ENCODE data around the gene OR4D1.
"Not testable (repeated sequence)": the region's sequence is repeated elsewhere in the genome, so short reads cannot be mapped to it uniquely, and the experiment has no call there.

OR4D1 gene

DNA sequence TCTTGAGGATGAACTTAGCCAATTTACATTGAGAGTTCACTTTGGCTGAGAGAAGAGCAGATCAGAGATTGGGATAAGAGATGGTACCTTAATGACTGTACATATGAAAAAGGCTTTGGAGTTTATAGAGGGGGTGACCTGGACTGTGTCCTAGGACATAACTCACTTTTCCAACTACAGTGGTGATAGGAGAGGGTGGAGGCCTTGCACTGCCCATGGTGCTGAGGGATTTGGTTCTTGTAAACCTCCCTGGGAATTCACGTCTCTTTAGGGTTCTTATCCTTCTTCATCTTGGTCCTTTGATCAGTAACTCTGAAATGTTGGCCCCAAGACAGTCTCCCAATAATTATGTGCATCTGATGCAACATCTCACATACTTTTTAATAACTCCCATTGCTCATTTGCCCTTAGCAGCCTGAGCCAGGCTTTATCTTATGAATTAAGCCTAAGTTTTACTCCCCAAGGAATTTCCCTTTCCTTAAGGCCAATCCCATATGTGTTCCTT, at the start of gene OR4D1:
OR4D1 (plus strand) TSS at position 455 of the 505 bp plus-strand sequence. CDS start 6,770 bp downstream, outside the sequence.
- DNase-seq (ENCODE audit: low read depth) = no peak

DNA sequence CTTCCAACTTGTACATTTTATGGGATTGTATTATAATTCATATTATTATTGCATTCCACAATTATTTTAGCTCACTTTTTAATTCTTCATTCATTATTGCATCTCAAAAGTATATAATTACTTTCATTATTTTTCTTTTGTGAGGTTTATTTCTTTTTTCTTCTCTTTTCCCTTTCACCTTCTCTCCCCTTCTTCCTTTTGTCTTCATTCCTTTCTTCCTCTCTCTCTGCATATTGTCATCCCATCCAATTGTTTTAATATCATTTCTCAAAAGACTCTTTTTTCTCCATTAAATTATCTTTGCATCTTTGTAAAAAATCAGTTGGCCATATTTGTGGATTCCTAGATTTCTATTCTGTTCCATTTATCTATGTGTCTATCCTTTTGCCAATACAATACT, 47.7 kb upstream of the OR4D1 start:
- no peak for DNase-seq (ENCODE audit: low read depth)

DNA sequence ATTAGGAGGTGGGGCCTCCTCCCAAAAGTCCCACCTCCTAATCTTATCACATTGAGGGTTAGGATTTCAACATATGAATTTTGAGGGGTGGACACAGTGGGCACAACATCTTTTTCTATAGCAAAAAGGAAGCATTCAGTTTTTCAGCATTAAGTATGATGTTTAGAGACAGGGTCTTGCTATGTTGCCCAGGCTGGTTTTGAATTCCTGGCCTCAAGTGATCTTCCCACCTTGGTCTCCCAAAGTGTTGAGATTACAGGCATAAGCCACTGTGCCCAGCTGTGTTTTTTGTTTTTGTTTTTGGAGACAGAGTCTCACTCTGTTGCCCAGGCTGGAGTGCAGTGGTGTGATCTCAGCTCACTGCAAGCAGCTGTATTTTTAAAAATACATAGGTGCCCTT, 46.3 kb upstream of the OR4D1 start:
- DNase-seq (ENCODE audit: low read depth) = not testable (repeated sequence)

DNA sequence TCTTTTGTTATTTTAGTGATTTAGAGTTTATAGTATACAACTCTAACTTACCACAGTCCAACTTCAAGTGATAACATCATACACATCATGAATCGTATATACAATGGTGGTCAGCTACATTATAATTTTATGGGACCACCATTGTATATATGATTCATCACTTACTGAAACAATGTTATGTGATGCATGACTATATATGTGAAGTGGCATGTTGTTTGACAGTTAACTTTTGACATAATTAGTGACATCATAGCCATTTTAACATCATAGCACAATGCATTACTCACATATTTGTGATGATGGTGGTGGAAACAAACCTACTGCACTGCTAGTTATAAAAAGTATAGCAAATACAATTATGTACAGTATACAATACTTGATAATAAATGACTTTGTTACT, 43.1 kb upstream of the OR4D1 start:
- DNase-seq (ENCODE audit: low read depth) = peak; percentile 12

DNA sequence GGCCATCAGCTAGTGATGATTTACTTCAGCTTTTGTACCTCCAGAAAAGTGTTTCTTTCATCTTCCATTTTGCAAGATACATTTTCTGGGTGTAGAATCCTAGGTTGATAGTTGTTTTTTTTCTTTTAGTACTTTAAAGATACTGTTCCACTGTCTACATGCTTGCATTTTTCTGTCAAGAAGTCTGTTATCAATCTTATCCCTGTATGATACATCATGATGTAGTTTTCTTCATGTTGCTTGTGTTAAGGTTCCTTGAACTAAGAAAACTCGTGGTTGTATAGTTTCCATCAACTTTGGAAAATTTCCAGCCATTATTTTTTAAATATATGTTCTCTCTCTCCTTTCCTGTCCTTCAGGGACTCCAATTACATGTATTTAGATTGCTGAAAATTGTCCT, 40.9 kb upstream of the OR4D1 start:
- no peak for DNase-seq (ENCODE audit: low read depth)

DNA sequence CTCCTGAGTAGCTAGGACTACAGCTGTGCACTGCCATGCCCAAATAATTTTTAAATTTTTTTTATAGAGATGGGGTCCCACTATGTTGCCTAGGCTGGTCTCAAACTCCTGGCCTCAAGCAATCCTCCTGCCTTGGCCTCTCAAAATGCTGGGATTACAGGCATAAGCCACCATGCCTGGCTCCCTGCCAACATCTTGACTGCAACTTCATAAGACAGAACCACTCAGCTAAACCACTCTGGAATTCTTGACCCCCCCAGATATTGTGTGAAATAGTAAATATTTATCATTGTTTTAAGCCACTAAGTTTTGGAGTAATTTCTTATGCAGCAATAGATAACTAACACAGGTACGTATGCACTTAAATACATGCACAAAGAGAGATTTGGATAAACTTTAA, 39.0 kb upstream of the OR4D1 start:
- DNase-seq (ENCODE audit: low read depth) = no peak

DNA sequence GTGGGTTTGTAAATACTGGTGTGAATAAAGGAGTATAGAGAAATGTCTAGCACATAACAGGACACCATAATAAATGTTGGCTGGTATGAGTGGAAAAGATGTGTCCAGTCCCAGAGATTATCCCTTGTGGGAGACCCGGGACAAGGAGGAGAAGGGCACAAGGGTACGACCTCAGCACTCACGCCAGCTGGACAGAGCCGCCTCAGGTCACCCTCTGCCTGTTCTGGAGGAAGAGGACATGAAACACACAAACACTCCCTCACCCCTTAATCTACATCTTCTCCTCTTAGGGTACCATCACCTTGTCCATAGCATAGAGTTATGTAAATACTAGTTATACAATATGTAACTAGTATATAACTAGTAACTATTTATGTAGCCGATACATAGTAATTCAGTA, 38.2 kb upstream of the OR4D1 start:
- DNase-seq (ENCODE audit: low read depth) = no peak

DNA sequence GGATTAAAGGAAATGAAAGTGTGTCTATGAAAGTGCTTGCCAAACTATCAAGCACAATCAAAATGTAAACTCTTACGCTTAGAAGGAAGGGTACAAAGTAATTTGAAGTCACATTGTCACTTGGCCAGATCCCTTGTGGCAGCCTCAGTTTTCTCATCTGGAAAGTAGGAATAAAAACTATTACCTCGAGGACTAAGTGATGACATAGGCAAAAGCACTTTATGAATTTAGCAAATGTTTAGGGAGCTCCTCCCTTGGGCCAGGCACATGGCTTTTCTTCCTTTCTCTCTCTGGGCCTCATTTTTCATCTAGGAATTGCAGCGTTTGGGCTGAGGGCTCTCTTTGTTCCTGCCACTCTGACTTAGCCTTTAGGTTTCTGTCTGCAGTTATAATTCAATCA, 36.5 kb upstream of the OR4D1 start:
- no peak for DNase-seq (ENCODE audit: low read depth)

DNA sequence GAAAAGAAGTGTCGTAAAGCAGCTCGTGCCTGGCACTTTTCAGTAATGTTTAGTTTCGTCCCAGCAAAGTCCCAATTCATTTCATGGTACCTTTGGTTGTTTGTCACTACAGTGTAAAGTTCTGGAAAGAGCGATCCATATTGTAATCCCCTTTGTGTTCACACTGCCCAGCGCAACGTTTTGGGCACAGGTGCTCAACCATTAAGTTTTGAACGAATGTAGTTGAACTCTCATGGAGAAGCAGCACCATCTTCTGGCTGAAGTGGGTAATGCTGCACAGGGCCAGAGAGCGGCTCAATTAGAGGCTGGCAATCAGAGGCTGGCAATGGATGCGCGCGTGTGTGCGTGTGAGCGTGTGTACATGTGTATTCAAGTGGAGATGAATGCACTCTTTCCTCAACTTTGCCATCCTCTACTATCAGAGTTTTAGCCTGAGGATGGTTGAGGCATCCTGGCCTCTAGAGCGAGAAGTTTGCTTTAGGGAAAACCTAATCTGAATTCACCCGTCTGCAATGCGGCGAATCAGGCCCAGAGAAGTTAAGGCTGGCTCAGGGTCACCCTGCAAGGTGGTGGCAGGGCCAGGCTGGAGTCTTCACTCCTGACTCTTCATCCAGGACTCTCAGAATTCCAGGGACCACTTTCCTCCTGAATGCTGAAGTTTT, 35.1 kb upstream of the OR4D1 start:
- peak; percentile 68 for DNase-seq (ENCODE audit: low read depth)

DNA sequence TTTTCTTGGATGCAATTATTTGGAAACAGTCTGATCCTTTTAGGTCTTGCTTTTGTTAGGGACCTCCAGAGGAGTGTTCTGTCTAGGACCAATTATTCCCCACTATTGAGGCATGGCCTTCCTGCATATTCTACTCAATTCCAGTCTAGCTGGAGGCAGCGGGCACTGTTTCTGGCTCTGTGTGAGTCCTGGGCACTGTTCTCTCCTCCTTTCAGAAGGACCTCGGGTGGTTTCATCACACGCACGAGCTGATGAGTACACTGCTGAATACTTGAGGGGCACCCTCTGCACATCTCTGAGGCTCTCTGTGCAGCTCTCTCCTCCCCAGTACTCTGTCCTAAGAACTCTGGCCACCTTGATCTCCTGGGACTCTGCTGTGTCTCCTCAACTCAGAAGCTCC, 34.2 kb upstream of the OR4D1 start:
- DNase-seq (ENCODE audit: low read depth) = no peak

DNA sequence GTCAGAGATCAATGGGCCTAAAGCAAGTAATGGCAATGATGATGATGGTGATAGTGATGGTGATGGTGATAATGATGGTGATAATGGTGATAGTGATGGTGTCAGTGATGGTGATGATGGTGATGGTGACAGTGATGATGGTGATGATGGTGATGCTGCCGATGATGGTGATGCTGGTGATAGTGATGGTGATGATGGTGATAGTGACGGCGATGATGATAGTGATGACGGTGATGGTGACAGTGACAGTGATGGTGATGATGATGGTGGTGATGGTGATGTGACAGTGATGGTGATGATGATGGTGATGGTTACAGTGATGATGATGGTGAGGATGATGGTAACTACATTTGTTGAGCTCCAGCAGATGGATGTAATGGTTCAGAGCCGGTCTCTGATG, 30.8 kb upstream of the OR4D1 start:
- no peak for DNase-seq (ENCODE audit: low read depth)

DNA sequence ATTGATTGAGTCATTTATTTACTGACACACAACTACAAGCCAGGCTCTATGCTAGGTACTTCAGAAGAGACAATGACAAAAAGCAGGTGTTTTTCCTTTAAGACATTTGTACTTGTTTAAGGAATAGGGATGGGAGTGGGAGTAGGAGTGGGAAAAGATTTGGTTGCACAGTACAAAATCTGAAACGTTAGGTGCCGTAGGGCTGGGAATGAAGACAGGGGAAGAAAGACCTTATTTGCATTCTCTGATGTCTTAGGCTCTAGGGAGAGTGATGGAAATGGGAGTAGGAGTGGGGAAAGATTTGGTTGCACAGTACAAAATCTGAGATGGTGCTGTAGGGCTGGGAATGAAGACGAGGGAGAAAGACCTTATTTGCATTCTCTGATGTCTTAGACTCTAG, 28.7 kb upstream of the OR4D1 start:
- DNase-seq (ENCODE audit: low read depth) = no peak

DNA sequence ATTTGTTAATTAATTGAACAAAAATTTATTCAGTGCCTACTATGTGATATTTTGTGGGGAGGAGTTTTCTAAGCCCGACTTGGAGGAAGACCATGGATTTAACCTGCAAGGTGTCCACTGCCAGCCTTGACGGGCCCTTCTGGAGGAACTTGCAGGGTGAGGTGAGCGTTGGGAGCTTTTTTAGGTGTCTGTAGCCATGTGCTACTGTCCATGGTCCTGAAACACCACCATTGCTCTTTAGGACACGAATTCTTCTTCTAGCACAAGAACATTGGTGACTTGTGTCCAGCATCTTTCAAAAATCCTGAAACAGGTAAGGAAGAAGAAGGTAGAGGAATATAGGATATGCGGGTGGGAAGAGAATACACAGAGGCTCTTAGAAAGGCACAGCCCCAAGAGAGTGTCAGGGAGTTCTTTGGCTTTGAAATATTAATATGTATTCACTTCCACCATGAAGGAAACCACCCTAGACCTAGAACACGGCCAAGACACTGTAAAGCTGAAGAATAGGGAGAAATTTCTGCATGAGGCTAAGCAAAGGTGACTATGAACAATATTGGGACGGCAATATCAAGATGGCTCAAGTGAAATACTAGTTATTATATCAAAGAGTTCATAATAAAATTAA, 27.9 kb upstream of the OR4D1 start:
- DNase-seq (ENCODE audit: low read depth) = peak; percentile 67

DNA sequence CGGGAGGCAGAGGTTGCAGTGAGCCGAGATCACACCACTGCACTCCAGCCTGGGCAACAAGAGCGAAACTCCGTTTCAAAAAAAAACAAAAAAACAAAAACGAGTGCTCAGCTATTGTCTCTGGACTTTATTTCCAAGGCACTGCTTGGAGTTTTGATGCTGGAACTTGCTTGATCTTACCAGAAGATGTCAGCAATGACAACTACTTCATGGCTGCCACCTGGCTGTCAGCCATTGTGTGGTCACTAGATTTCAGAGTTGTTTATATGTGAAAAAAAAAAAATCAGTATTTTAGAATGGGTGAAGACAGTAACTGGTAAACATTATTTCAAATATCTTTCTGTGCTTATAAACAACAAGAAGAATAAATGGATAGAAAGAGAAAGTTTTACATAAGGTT, 26.3 kb upstream of the OR4D1 start:
- DNase-seq (ENCODE audit: low read depth) = peak; percentile 43

DNA sequence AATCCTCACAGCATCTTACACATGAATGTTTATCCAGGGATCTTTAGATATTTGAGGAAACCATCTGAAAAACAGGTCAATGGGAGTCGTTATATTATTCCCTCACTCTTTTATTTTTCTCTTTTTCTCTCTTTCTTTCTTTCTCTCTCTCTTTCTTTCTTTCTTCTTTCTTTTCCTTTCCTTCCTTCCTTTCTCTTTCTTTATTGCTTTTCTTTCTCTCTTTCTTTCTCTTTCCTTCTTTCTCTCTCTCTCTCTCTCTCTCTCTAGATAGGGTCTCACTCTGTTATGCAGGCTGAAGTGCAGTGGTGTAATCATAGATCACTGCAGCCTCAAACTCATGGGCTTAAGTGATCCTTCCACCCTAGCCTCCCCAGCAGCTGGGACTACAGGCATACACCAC, 20.3 kb upstream of the OR4D1 start:
- no peak for DNase-seq (ENCODE audit: low read depth)

DNA sequence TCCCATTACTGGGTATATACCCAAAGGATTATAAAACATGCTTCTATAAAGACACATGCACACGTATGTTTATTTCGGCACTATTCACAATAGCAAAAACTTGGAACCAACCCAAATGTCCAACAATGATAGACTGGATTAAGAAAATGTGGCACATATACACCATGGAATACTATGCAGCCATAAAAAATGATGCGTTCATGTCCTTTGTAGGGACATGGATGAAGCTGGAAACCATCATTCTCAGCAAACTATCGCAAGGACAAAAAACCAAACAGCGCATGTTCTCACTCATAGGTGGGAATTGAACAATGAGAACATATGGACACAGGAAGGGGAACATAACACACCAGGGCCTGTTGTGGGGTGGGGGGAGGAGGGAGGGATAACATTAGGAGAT, 15.5 kb upstream of the OR4D1 start:
- not testable (repeated sequence) for DNase-seq (ENCODE audit: low read depth)

DNA sequence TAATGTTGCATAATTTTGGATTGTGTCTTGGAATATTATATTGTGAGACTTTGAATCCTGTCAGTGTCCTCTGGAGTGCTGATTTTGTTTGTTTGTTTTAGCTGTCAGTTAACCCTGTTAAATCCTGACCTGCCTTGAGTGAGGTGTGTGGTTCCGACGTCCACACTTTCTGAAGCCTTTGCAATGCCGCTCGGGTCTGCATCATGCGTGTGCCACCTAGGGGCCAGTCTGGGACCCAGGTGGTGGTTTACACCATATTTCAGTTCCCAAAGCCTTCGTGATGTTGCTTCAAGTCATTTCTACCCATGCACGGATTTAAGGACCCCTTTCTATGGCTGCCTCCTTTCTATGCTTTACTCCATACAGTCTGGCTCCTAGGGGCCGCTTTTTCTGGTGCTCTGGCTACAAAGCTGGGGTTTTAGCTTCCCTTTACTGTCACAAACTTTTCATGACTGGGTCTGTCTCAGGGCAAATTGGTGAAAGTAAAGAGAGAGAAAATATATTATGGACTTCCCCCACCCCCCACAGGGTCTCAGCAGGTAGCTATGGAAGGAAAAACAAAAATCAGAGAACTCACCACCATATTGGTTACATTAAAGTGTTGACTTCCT, 11.4 kb upstream of the OR4D1 start:
- peak; percentile 4 for DNase-seq (ENCODE audit: low read depth)

DNA sequence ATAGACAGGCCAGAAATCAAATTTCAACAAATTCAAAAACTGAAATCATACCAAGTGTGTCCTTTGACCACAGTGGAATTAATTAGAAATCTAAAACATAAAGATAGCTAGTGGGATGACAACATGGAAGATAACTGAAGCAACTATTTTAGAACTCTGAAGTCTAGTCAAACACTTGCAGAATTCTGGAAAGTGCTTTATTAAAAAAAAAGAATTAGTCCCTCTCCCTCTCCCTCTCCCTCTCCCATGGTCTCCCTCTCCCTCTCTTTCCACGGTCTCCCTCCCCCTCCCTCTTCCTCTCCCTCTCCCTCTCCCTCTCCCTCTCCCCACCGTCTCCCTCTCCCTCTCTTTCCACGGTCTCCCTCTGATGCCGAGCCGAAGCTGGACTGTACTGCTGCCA, 6.7 kb upstream of the OR4D1 start:
- DNase-seq (ENCODE audit: low read depth) = no peak

DNA sequence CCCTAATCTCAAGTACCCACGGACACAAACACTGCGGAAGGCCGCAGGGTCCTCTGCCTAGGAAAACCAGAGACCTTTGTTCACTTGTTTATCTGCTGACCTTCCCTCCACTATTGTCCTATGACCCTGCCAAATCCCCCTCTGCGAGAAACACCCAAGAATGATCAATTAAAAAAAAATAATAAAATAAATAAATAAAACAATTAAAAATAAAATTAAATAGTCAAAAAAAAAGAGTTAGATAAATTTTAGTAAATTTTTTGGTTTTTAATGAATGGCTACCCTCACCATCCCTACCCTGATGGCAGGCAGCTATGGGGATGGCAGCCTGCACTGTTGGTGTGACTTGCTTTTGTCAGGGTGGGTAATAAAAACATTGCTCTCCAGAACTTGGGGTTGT, 4.8 kb upstream of the OR4D1 start:
- not testable (repeated sequence) for DNase-seq (ENCODE audit: low read depth)

DNA sequence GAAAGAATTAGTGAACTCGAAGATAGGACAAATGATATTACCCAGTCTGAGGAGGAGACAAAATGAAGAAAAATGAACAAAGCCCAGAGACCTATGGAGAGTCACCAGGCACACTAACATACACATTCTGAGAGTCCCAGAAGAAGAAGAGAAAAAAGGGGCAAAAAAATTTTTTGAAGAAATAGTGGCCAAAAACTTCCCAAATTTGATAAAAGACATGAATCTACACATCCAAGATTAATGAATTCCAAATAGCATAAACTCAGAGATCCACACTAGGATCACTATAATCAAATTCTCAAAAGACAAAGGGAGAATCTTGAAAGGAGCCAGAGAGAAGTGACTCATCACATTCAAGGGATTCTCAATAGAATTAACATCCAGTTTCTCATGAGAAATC, 3.4 kb upstream of the OR4D1 start:
- DNase-seq (ENCODE audit: low read depth) = no peak

DNA sequence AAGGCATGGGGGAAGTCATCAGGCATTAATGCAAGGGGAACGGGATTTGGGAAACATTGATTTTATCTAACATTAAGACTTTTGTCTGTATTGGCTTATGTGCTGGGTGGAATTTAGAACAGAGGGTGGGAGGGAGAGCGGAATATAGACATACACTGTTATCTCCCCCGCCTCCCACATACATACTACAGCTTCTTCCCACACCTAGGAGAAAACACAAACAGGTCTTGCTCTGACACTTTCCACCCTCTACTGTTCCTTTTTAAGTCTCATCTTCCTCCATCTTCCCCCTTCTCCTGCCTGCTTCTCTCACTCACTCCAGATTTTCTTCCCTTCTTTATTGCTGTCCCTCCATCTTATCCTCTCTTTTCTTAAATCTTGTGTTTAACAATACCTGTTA, 425 bp downstream of the OR4D1 start:
- no peak for DNase-seq (ENCODE audit: low read depth)

DNA sequence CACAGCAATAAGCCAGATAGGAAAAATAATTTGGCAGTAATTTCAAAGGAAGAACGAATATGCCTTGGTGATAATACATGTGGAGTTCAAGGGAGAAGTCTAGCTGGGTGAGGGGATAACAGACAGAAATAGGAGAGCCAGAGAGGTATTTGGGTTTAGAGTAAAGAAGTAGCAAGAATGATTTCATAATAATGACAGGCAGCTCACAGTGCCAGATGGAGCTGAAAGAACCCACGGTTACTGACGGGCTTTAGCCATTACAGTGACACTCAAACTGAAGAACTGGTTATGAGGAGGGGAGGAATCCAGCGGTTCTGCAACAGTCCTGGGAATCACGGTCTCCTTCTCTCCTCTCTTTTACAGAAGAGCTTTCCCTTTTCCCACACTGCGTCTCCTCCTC, 2.2 kb downstream of the OR4D1 start:
- DNase-seq (ENCODE audit: low read depth) = no peak

DNA sequence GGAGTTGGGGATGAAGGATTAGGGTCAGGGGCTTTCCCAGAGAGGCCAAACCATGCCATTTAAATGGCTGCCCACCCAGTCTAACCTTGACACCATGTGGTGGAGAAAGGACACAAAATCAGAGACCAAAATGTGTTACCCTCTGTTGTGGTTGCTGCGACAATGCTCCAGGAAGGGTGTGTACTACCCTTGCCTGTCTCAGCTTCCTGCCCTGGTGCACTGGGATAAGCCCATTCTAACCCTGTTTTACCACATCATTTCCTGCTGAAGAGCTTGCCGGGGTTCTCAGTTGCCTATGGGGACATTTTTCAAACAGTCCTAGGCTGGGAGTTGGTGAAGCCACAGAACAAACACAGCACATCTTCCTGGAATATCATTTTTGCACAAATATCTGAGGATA, 4.9 kb downstream of the OR4D1 start:
- no peak for DNase-seq (ENCODE audit: low read depth)

DNA sequence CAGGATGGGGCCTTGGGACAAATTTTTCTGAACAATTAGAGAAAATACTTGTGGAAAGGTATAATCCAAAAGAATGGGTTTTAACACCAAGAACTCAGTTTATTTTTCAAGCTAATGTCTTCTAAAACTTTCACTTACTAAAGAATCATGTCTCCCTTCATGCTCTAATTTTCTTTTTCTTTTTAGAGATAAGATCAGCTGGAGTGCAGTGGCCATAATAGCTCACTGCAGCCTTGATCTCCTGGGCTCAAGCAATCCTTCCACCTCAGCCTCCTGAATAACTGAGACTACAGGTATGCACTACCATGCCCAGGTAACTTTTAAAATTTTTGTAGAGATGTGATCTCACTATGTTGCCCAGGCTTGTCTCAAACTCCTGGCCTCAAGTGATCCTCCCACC, 5.5 kb downstream of the OR4D1 start:
- no peak for DNase-seq (ENCODE audit: low read depth)

All from EH (cell line).